Panc1 (cell line): ENCODE results near the gene NECTIN4.

ENCODE experiments used
- POLR2AphosphoS5 ChIP-seq: IDR thresholded peaks from 2 replicates; pipeline ENCODE4 v1.6.1; 2012; ENCODE audit warnings: mild to moderate bottlenecking, low read depth, low read length, moderate library complexity
- REST ChIP-seq, 2 experiments: IDR thresholded peaks; 2 replicates each; pipeline ENCODE4 v1.6.1; 2011 to 2012; ENCODE audit warnings: low read depth in 2 of 2, control low read depth in 1 of 2, low read length in 1 of 2, mild to moderate bottlenecking in 1 of 2, moderate library complexity in 1 of 2; ENCODE audit not compliant: insufficient read depth in 1 of 2
- SIN3A ChIP-seq: IDR thresholded peaks from 2 replicates; pipeline ENCODE4 v1.6.1; 2012; ENCODE audit warnings: low read depth, mild to moderate bottlenecking, low read length, moderate library complexity, borderline replicate concordance; ENCODE audit not compliant: insufficient read depth
- TCF7L2 ChIP-seq: IDR thresholded peaks from 2 replicates; pipeline ENCODE4 v1.6.1; 2011; ENCODE audit warnings: mild to moderate bottlenecking, low read depth, low read length, inconsistent platforms
- TF ChIP-seq, protein P1 (sequence below): fragments of 450-650 bp; IDR thresholded peaks from 2 replicates; pipeline ENCODE4 v1.5.1; 2017; ENCODE audit warnings: mild to moderate bottlenecking

DNA sequence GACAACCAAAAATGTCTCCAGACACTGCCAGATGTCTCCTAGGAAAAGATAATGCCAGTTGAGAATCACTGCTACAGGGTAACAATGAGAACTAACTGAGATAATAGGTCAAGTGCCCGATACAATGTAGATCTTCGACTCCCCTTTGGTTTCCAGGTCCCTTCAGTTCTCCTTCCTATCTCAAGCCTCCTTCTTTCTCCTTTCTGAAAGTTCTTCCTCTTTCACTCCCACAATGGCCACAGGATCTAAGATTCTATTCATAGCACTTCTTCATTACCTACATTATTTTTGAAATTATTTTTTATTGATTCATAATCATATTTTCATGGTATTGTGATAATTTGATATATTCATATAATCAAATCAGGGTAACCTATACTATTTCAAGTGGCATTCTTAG lies 22.2 kb upstream of the NECTIN4 start:
- TF ChIP-seq, protein P1, sequence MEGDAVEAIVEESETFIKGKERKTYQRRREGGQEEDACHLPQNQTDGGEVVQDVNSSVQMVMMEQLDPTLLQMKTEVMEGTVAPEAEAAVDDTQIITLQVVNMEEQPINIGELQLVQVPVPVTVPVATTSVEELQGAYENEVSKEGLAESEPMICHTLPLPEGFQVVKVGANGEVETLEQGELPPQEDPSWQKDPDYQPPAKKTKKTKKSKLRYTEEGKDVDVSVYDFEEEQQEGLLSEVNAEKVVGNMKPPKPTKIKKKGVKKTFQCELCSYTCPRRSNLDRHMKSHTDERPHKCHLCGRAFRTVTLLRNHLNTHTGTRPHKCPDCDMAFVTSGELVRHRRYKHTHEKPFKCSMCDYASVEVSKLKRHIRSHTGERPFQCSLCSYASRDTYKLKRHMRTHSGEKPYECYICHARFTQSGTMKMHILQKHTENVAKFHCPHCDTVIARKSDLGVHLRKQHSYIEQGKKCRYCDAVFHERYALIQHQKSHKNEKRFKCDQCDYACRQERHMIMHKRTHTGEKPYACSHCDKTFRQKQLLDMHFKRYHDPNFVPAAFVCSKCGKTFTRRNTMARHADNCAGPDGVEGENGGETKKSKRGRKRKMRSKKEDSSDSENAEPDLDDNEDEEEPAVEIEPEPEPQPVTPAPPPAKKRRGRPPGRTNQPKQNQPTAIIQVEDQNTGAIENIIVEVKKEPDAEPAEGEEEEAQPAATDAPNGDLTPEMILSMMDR, result no peak
- TF ChIP-seq POLR2AphosphoS5, result no peak
- TF ChIP-seq REST (IDR thresholded peaks at IDR 0.05; ENCODE audit: insufficient read depth in 1 of 2, low read depth in 2 of 2, low read length in 1 of 2), result no peak
- TF ChIP-seq SIN3A, result no peak
- TF ChIP-seq TCF7L2, result no peak
